NCI-H187 treated with DMSO at 0.1 percent for 48 hours (cell line): ENCODE data around the gene SLC26A9.
A peak's percentile ranks its signal among the peaks of the same experiment; 100 is the strongest.

Experiments used
- DNase-seq: peaks from one replicate; lab custom pipeline; 2025; lab: John Stamatoyannopoulos, UW

Gene SLC26A9

GRCh38 chr1:205947024-205947423, 3.8 kb upstream of the SLC26A9 start:
- DNase-seq: no peak

- DNase-seq: no peak
These were observed 1.8 kb upstream of the SLC26A9 start for GRCh38 chr1:205945069-205945468.

GRCh38 chr1:205944525-205944924, 1.3 kb upstream of the SLC26A9 start:
- DNase-seq: no peak

GRCh38 chr1:205942631-205943159, 561 bp downstream of the SLC26A9 start:
- DNase-seq: no peak

DNA sequence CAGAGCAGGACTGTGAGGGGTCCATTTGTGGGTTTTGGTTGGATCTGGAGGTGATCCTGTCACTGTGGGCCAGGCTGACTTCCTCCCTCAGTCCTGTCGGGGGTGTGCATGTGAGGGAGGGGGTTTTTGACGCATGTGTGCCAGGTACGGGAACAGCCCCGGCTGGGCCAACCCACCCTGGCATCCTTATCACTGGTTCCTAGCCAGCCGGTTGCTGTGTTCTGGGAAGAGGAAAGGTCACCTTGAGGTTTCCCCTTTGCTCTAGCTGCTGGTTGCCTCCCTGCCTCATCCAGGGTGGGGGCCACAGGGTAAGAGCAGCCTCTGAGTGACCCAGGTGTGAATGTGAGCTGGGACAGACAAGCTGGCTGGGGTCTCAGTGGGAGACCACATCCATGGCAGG, 2.5 kb downstream of the SLC26A9 start:
- no peak for DNase-seq

GRCh38 chr1:205939690-205940330, 3.4 kb downstream of the SLC26A9 start:
- DNase-seq: peak; percentile 96

DNA sequence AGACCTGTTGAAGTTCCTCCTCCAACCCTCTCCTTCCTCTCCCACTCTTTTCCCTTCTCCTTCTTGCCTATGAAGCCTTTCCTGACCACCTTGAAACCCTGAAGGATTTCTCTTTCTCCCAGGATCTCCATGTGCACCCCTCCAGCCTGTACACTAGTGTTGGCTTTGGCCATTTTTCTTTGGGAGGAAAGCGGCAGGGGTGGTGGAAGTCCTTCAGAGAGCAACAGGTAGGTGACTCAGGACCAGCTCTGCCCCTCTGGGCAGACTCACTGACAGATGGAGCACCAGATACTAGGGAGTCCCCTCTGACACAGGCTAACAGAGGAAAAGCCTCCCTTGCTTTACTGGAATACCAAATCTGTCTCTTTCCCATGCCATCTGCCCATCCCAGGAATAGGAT, 4.6 kb downstream of the SLC26A9 start:
- no peak for DNase-seq

DNA sequence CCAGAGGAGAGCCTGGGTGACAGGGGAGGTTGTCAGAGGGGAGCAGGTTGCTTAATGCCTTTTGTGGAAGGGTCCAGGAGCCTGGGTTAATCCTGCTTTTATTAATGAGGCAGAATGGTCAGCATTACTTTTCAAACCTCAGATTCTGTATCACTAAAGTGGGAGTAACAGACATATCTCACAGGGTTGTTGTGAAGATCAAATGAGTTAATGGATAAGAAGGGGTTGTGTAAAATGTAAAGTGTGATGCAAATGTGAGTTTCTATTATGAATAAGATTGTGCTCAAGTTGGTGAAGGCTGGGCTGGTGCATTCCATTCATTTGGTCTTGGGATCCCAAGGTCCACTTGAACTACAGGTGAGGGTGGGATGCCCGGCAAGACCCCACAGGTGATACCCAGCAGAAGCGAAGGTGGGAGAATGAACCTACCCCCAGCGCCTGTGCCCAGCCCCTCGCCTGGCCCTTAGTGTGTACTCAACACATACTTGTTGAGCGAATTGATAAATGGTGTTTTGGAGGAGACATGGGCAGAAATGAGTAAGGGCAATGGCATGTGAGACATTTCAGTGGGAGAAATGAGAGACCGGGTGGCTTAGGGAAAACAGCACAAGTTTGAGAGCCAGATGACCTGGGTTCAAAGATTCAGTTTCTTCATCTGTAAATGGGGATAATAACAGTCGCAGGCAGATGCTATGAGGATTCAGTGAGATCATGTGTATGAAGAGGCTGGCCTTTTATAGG, 6.2 kb downstream of the SLC26A9 start:
- no peak for DNase-seq

DNA sequence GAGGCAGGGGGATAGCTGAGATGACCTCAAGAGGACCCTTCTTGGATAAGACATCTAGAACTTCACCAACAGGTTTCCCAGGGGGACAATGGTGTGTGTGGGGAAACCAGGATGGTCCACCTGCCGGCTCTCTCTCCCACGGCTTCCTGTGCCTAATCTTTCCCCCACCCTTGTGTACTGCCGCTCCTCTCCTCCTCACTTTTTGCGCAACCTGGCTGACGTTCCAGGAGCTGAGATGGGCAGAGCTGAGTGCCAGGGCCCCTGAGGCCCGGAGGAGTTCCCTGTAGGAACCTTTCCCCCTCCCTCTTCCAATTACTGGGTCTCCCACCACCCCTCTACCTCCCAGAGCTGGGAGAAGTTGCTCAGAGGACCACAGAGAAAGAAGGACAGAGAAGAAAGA, 6.9 kb downstream of the SLC26A9 start:
- no peak for DNase-seq

GRCh38 chr1:205935869-205936268, 7.4 kb downstream of the SLC26A9 start:
- no peak for DNase-seq

DNA sequence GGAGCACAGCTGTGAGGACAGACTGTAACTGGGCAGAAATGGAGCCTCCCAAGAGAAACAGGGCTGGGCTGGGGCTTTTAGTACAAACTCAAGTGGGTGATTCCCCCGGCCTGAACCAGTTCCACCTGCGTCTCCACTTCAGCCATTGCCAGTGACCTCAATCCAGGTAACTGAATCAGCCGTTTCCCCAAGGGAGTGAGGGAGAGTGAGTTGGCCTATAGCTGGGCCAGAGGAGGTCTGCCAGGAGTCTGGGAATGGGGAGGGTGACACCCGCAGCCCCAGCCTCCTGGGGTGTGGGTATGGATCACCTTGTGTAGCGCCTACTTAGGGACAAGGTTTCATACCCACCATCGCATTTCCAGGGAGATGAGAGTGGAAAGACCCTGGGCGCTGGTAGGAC, 8.5 kb downstream of the SLC26A9 start:
- DNase-seq: peak; percentile 85

GRCh38 chr1:205933671-205934618, 9.3 kb downstream of the SLC26A9 start:
- no peak for DNase-seq

DNA sequence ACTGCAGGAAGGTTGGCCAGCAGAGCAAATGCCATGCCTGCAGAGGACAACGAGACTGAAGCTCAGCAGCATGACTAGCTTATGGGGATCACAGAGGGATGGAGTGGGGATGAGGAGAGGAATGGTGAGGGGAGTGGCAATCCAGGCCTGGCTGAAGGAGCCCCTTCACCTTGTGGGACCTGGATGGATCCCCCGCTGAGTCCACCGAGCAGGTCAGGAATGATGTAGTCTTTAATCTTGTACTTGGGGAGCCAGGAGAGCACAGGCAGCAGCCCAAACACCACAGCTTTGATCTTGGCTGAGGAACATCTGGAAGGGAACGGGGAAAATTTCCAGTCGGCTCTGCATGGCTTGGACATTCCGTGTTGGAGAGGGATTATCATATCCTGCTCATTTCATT, 10.5 kb downstream of the SLC26A9 start:
- no peak for DNase-seq

DNA sequence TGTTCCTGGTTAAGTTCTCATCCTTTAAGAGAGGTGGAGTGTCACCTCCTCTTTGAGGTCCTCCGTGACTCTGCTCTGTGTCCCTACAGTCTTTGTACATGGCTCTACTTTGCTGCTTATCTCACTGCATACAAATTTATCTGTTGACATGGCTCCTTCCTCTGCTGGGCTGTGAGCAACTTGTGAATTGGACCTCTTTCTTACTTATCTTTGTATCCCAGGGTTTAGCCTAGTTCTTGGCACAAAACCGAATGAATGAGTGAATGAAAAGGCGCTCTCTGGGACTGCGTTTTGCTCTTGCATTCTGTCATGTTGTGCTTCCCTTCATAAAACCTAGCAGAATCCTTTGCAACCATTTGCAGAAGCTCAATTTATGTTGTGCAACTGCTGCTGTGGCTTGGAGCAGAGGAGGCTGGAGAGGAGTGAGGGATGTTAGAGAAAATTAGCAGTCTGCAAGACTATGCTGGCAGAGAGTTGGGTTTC, 12.4 kb downstream of the SLC26A9 start:
- DNase-seq: no peak

- DNase-seq: no peak
These were observed 13.1 kb downstream of the SLC26A9 start for GRCh38 chr1:205930195-205930577.

DNA sequence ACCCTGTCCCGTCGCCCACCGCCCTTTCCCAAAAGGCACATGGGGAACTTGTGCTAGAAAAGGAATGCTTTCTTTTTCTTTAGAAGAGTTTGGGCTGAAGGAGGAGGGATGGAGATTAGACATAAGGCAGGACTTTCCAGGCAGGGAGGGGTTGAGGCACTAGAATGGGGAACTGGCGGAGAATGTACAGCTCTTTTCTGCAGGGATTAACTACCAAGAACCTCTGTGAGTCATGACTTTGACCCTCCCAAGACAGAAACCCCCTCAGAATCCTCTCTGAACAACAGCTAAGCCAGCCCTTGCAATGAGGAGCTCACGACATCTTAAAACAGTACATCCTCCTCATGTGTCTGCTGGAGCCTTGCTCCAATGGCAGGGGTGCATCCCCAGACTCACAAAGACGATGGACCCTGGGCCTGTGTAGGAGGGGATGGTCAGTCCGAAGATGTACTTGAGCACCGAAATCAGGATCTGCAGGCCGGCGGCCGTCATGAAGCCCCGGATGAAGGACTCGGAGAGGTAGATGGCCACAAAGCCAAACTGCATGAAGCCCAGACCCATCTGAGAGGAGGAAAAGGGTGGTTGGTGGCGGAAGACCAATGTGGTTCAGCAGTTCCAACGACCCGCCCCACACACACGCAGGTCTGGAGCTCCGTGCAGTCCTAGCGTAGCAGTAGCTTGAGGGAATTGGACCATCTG, 13.6 kb downstream of the SLC26A9 start:
- no peak for DNase-seq

DNA sequence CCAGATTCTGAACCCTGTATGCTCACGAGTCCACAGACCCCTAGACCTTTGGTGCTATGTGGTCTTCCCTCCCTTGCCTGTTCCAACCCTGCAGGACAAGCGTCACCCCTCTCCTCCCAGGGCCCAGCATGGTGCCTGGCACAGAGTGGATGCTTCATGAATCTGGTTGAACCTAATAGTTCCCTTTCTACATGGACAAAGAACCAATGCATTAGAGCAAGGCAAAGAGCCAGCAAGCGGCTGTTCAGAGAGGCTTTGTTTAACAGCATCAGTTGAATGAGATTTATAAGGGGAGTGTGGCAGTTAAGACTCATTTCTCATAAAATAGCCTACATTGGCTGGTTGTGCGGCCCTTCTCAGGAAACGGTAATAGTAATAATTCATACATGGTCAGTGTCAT, 14.9 kb downstream of the SLC26A9 start:
- DNase-seq: no peak

DNA sequence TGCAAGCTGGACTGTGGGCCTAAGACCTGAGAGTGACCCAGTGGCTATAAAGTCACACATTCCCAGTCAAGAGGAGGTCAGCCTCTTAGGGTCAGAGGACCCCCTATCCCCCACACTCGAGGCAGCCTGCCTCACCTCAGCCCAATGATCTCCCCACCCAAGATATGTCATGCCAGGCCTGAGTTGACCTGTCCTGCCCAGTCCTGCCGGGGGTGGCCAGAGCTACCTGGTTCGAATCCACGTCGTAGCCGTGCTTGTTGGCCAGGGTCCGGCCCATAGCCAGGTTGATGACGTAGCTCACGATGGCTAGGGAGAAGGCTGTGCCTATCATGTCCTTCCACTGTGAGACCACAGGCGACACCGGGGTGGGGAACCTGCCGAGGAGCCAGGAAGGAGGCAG, 15.6 kb downstream of the SLC26A9 start:
- DNase-seq: no peak

DNA sequence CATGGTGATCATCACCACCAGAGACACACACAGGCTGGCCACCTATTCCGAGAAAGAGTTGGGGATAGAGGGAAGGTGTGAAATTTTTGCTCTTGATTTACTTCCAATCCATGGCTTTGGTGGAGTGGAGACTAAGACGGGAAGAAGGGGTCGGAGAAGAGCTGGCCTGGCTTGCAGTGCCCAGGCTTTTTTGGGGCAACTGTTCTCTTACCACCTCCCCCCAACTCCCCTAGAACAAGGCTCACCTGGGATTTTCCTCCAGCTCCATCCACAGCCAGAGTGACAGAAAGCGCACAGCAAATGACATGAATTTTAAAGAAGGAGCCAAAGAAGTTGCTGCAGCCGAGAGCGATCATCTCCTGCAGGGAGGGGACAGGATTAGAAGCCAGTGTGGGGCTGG, 16.0 kb downstream of the SLC26A9 start:
- DNase-seq: no peak

DNA sequence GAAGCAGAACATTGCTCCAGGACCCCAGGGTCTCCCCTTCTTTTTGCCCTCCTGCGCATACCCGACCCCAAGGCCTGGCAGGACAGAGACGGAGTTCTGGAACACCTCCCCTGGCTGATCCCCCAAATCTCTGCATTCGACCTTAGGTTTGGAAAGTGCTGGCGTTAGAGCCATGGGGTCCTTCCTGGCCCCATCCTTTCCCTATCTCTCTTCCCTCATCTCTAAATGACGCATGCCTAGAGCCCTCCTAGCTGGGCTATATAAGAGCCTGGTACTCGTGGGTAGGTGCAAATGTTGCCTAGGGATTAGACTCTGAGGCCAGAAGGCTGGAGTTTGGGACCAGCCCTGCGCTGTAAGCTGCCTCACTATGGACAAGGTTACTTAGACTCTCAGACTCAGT, 16.6 kb downstream of the SLC26A9 start:
- no peak for DNase-seq

DNA sequence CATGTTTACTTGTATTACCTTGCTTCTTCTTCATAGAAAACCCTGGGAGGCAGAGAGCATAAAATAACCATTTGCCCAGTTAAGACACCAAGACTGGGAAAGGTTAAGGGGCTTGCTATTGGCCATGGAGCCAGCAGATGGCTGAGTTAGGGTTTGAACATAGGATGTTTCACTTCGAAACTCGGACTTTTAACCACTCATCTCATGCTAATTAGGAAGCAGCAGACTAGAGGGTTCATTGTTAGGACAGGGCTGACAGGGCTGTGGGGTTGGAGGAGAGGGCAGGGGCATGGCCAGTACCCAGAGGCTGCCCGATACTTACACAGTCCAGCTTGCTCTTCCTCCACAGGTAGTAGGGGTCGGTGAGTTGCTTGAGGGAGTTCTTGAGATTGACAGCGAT, 17.0 kb downstream of the SLC26A9 start:
- DNase-seq: no peak

GRCh38 chr1:205925736-205926135, 17.5 kb downstream of the SLC26A9 start:
- no peak for DNase-seq
